HG02943 (cell line): ENCODE data around the gene RAD51B.

ENCODE experiments used
- ATAC-seq: cut with Tn5 transposase; IDR thresholded peaks from one replicate; pipeline ENCODE4 v1.9.1; 2021; ENCODE audit warnings: mild to moderate bottlenecking, low read depth, moderate library complexity; ENCODE audit not compliant: unreplicated experiment

RAD51B gene

DNA sequence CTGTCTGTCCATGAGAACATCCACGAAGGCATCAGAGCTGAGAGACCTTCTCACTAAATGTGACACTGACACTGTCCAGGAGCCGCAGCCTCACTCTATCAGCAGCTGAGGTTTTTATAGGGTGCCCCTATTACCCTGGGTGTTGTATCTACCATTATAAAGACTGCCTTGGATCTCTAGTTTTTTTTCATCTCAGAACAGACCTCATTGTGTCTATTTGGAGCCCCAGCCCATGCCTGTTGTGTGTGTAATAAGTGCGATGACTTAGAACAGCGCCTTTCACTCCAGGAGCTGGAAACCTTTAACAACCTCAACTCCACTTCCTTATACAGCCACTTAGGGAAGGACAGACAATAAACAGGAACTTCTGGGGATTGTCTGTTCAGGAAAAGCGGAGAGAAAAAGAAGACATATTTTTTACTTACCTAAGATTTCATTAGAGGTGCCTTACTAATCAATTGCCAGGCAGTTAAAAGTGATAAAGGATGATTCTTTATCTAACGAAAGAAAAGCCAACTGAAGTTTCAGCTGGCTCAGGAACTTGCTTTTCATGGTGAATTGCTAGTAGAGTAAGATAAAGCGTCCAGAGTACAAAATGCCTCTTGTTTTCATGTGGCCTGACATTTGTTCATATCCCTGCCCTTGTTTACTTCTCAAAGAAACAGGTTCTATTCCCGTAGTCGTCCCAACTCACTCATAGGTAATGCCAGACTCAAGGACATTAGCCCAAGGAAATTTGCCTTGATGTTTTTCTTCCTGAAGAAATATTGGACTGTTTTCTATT, 420.6 kb downstream of the RAD51B start:
- ATAC-seq: no peak

DNA sequence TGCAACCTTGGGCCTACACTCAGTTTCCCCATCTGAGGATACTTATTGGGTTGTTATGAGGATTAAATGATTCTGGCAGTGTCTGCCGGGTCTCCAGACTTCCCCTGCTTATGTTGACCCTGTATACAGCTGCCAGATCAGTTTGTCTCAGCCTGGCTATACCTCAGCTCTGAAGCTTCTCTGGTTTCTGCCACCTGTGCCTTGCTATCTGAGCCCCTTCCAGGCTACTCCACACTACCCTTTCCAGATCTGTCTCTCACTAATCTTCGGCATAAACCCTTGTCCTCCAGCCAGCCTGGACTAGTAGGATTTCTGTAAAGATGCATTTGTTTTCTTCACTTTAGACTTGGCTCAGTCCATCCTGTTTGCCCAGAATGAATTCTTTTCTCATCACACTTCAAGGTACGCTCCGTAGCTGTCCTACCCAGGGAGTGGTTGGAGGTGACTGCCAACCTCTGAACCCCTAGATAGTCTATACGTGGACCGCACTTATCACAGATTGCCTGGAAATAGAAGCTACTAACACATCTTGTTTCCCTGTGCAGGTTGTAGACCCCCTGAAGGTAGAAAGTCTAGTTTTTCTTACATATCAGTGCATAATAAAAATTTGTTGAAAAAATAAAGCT, 422.4 kb downstream of the RAD51B start:
- no peak for ATAC-seq

DNA sequence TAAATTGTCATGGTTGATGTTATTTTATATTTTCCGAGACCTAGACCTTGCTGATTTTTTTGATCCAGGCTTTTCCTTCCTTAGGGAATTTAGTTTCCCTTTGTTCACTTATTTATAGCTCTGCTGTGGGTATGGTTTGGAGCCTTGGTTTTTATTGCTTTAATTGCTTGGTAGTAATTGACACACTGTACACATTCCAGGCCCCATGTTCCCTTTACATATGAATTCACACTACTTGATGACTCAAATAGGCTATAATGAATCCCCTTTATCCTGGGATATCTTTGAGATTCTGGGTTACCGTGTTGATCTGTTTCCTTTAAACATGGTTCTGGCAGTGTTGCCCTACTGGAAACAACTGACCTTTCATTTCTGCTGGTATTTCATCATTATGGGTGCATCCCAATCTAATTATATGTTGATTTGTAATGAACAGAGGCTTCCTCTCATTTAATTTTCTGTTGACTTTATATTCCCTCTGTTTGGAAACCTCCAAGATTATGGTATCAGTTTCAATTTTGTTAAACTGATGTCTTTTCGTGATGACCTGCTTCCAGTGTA, 424.0 kb downstream of the RAD51B start:
- ATAC-seq: no peak

DNA sequence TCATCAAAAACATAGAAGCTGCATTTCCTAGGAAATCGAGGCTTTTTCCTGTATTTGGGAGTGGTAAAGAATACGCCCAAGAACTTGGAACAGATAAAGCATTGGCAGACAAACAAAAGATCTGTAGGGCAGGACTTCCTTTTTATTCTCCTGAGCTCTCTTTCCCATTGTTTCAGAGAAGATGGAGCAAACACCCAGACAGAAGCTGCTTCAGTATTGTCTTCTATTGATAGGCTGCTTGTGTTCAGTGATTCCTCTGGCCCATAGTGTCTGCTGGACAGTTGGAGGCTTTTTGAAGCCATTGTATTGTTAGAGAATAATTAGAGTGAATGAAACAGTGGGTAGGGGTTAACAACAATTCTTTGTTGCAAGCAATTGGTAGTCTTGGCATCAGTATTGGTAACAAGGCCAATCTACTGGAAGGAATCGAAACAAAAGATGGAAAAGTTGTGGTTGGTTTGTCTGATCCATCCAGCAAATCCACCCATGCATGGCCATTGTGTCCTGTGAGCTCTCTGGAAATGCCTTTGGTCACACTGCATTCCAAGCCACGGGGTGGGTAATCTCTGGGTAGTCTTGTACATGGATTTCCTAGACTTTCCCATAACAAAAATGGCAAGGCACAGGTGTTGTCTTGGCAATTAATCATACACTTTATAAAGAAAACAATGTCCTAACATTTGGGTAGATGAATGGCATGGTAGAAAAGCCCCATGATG, 424.8 kb downstream of the RAD51B start:
- no peak for ATAC-seq

DNA sequence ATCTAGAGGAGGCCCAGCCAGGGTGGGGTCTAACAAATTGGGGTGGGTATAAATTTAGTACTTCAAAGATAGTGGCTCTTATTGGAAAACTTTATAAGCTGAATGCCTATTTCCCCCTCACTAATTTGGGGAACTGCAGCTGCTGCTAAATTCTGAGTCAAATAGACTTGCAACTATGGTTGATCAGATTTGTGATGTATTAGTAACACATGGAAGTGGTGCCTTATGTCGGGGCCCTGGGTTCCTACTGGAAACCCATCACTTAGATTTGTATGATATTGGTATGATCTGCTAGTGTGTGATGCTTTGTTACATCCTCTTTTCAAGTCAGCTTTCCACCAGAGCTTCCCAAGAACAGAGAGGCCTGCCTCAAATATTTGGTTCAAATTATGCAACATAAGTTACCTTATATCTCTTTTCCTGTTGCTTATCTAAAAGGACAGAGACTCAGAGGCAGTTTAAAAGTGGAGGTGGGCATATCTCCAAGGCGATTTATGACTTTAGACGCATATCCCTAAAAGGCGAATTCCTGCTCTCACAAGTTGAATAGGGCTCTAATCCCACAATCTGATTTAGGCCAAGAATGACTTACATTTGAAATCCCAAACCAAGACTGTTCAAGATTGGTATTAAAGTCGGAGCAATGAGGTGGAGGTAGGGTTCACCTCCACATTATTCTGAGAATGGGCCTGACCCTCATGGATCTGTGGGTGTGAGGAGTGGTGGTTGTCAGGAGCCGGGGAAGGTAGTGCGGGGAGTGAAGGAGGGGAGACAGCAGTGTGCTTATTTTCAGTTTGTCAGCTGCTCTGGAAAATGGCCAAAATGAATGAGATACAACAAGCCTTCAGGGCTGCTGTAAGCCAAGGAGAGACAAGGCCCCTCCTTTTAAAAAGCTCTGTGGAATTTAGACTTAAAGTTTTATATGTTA, 425.8 kb downstream of the RAD51B start:
- ATAC-seq: no peak

DNA sequence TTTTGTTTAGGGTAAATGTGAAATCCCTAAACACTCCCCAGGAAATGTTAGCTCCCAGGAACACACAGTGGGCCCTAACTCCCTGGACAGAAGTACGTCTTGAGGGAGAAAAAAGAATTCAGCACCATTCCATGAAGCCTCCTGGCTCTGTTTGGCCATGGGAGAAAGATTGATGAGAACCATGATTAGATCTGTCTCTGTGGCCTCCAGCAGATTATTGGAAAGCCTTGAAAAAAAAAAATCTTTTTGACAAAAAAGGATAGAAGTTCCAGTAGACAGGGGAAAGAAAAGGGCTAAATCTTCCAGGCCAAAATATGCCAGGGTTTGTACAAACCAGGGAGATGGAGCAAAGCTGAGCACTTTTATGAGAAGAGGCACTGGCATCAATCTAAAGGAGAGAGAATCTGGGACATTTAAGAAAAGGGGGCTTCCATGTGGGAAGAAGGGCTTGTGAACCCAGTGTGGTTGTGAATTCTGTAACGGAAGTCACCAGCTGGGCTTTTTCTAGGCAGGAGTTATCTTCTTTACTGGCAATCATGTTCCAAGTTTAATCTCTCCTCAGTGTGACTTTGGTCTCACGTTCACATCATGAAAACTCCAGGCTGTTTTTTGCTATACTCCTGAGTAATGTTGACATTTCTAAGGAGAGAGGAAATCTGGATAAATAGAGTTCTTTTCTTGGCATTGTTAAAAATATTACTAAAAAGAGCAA, 426.7 kb downstream of the RAD51B start:
- no peak for ATAC-seq

DNA sequence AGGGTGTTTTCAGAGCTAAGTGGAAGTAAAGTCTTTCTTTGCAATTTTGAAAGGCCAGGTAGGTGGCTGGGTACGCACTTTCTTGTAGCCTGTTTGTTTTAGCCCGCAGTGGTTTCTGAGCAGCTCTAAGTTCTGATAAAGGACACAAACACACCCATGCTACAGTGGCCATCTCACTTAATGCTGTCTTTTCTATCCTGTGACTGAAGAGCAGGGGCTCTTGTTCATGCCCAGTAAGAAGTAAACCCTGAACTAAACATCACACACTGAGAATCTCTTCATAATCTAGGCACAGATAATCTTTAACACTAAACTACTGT, 427.2 kb downstream of the RAD51B start:
- ATAC-seq: no peak

DNA sequence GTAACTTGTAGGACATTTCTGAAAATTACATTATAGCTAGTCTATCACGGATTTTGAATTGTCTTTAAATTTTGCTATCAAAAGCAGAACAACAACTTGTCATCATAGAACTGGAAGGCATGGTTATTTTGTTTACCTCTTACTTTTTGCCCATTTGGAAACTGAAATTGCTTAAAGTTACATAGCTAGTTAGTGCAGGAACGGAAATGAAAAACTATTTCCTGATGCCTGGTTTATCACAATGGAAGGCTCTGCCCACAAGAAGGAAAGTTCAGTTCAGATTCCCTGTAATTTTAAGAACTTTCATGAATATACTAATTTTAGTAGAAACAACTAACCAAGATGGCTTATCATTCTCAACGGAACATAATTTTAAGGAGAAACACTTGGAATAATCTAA, 427.7 kb downstream of the RAD51B start:
- no peak for ATAC-seq

DNA sequence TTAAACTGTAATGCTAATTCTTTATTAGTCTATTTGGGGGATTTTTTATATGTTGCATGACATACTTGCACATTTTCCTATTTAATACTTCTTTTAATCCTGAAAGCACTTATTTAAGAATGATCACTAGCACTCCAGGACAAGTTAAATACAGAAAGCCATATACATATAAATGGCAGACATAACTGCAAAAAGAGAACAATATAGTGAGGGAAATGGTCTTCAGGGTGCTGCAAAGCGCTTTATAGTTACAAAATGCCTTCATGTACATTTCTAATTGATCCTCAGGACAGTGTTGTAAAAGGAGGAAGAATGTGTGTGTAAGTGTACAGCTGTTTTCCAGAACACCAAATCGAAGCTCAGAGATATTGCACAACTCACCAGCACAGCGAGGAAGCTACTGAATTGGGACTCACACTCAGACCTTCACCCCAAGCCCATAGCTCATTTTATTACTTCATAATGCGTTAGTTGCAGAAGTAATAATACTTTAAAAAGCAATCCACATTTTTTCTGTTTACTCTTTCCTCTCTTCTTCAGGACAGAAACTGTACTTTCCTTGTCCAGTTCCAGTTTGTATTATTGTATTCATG, 428.2 kb downstream of the RAD51B start:
- ATAC-seq: no peak

DNA sequence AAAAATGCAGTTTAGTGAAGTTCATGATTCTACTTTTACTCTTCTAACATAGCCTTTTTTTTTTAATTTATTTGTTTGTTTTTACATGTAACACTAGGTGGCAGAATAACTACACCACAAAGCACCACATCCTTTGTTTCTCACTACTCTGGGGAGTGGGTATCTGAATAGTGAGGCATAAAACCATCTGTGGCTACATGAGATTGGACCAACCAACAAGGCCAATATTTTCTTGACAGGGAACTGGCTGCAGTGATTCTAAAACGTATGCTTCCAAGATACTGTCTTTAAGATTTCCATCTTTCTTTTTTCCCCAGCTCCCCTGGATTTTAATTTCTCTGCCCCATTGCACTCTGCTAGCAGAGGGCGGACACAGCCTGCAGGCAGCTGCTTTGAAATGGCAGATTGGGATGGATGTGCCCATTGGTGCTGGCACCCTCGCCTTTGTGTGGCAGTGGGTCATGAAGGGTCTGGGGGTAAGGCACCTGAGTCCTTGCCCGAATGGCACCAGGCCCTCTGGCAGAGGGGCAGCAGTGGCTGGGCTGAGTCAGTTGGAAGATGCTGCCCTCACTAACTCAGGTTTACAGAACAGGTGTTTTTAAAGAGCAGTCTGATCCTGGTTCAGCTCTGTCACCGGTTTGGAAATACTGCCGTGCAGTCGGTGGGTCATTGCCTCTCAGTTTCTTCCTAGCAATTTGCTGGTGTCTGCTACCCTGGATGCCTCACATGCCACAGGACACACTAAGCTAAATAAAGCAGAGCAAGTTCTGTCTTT, 429.1 kb downstream of the RAD51B start:
- no peak for ATAC-seq

DNA sequence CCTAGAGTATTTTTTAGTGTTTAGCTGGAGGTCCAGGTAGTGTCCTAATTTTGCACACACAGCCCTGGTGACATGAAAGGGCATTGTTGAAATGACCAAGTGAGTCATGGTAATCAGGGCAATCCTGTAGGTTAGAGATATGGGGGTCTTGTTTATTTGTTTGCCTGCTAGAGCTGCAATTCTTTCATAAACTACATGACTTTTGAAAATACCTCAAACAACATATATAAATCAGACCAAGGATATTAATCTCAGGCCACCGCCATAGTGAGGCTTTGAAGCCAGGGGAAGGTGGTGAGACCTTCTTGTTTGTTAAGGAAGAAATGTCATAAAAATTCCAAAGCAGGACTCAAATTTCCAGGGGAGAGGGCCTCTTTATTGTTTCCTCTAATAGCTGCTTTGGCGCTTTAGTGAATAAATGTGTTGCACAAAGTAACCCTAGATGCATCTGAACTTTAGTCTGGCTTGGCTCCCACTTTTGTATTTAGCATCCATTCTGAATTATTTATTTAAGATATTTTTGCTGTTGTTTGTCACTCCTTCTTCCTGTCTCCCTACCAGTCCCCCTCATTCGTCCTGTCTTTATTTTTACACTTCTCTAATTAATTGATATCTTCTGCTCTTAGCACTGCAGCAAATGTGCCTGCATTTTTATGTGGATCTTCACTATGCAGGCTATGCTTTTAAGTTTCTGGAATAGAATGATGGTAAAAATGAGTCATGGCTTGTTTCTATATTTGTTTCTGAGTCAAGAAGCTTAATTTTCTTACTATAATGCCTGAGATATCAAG, 430.3 kb downstream of the RAD51B start:
- ATAC-seq: no peak

DNA sequence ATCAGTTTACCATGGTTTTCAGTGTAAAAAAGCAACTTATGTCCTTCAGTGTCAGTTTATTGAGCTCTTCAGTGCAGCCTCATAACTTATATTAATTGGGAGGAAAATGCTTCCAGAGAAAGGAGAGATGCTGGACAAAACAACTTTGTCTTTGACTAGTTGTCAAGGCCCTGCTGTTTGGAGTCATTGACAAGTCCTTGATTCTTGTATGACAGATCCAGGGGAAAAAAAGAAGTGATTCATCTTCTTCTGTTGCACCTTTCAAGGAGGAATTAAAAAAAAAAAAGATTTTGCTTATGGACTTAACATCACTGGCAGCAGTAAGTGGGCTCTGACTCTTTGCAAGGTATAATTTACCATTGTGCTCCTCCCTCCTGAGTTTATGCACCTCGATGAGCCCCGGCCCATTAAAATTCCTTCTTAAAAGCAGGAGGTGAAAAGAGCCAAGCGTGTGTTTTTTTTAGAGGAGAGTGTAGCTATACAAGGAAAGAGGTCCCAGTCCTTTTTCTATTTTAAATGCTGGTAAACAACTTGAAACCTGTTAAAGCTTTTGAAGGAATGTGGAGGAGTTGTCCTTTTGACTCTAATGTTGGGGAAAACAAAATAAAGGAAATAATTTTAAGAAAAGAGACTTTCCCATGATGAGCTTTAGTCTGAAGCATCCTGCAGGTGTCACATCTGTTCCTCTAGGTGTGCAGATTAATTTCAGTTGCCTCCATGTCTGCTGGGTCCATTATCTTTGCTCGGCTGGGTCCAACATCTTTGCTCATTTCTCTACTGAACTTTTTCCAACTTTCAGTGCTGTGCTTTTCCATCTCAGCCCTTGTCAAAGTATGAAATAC, 431.6 kb downstream of the RAD51B start:
- no peak for ATAC-seq

DNA sequence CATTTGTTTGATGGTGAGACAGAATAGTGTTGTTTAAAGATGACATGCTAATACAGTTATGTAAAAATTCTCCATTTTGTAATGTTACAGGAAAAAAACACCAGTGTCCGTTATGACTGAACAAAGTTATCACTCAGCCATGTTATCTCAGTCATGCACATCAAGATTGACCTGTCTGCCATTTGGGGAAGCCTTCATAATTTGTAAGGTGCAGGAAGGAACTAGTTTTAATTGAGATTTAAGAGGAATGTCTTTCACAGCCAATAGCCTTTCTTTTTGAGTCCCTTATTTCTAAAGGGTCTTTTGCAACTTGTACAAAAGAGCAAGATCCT, 432.2 kb downstream of the RAD51B start:
- ATAC-seq: no peak

DNA sequence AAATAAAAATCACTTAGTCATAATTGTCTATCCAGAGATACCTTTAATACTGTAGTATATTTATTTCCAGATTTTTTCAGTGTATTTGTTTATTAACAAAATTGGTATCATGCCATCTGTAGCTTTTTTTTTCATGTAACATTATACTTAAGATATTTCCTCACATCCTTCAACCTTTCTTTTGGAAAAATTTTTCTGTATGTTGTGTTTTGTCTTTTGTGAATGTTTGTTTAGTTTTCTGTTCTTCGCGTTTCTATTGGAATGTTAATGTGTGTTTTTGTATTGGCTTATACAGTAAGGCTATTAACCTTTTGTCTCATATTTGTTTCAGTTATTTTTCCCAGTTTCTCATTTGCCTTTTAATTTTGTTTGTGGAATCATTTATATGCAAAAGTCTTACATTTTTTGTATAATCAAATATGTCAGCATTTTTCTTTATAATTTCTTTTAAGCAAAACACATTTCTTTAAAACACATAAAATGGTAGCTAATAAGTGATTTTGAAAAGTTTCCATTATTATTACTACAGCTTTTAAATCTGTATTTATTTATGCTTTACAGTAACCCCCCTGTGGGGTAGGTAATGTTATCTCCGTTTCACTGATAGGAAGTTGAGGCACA, 433.7 kb downstream of the RAD51B start:
- no peak for ATAC-seq

DNA sequence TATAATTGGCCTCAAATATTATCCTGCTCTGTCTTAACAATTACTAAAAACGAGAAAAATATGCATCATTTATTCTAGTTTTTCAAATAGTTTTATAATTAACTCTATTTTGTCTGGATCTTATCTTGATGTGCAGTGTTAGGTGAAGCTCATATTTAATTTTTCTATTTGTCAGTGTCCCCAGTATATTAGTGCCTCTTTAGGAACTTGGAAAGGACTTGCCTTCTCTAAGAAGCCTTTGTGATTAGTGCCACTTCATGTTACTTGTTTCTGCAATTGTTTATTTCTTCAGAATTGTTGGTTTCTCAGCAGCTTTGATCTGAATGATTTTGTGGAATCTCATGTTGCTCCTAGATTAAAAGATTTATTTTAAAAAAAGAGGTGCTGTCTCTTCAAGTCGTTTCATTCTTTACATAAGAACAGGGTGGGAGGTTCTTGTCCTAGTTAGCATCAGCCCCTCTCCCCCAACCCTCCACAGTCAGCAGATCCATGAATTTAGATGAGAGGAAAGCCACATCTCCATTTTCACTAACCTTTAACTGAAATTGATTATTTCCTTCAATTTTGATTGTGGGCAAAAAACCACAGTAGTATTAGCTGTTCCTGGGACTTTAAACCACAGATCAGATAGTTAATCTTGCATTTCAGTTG, 434.4 kb downstream of the RAD51B start:
- no peak for ATAC-seq
